Activated T-cell treated with anti-CD3 and anti-CD28 coated beads, Interleukin-2, amount 50 U/mL, for 24 hours (primary cell): Measurements from ENCODE around the gene GKN1.

Source experiments
- DNase-seq: peaks from one replicate; pipeline ENCODE4 v3.0.0-alpha.2; 2020
- H3K27ac Mint-ChIP-seq: 2 replicates; pipeline ENCODE4 v1.8.0; 2020; ENCODE audit warnings: mild to moderate bottlenecking, mixed read lengths
- H3K27me3 Mint-ChIP-seq: 2 replicates; pipeline ENCODE4 v1.8.0; 2020; ENCODE audit warnings: mixed read lengths
- H3K36me3 Mint-ChIP-seq: 2 replicates; pipeline ENCODE4 v1.8.0; 2020; ENCODE audit warnings: low read depth, mixed read lengths
- H3K4me1 Mint-ChIP-seq: 2 replicates; pipeline ENCODE4 v1.8.0; 2020; ENCODE audit warnings: low read depth, mixed read lengths
- H3K4me3 Mint-ChIP-seq: 2 replicates; pipeline ENCODE4 v1.8.0; 2020; ENCODE audit warnings: mild to moderate bottlenecking, moderate library complexity, mixed read lengths
- H3K9me3 Mint-ChIP-seq: 2 replicates; pipeline ENCODE4 v1.8.0; 2020; ENCODE audit warnings: mixed read lengths

Gene GKN1

GRCh38 chr2:68974251-68974650, at the start of gene GKN1:
Gene GKN1 (plus strand): TSS chr2:68974636. CDS start chr2:68974678, 42 bp downstream.
- peaks cover 26% of the 10 kb centered on the region for H3K27me3 Mint-ChIP-seq
- no peak within 1 kb of the TSS for H3K27ac Mint-ChIP-seq
- no peak for DNase-seq
- no peak within 1 kb of the TSS for H3K4me3 Mint-ChIP-seq
- H3K4me1 Mint-ChIP-seq: no peaks in the 10 kb centered on the region
- no peaks in the 10 kb centered on the region for H3K9me3 Mint-ChIP-seq
- H3K36me3 Mint-ChIP-seq: no peaks in the 10 kb centered on the region

GRCh38 chr2:68925295-68925896, 49.0 kb upstream of the GKN1 start:
- peaks cover 5% of the 10 kb centered on the region for H3K27me3 Mint-ChIP-seq
- no peaks in the 10 kb centered on the region for H3K9me3 Mint-ChIP-seq
- H3K4me1 Mint-ChIP-seq: peaks cover 5% of the 10 kb centered on the region
- no peak for DNase-seq
- H3K4me3 Mint-ChIP-seq: no peak overlapping the region
- no peaks in the 10 kb centered on the region for H3K36me3 Mint-ChIP-seq
- no peak overlapping the region for H3K27ac Mint-ChIP-seq

- Mint-ChIP-seq H3K4me3 (no peak overlapping the region), H3K9me3 (no peaks in the 10 kb centered on the region), H3K4me1 (peaks cover 5% of the 10 kb centered on the region), H3K36me3 (no peaks in the 10 kb centered on the region), H3K27me3 (peaks cover 8% of the 10 kb centered on the region), H3K27ac (no peak overlapping the region)
- DNase-seq: no peak
These were observed 47.6 kb upstream of the GKN1 start for GRCh38 chr2:68926796-68927195.

- Mint-ChIP-seq H3K4me1 (no peaks in the 10 kb centered on the region), H3K9me3 (no peaks in the 10 kb centered on the region), H3K4me3 (no peak overlapping the region), H3K27ac (no peak overlapping the region), H3K36me3 (no peaks in the 10 kb centered on the region), H3K27me3 (peaks cover 11% of the 10 kb centered on the region)
- DNase-seq: no peak
These were observed 43.2 kb upstream of the GKN1 start for GRCh38 chr2:68931149-68931711.

- Mint-ChIP-seq H3K27me3 (peaks cover 11% of the 10 kb centered on the region), H3K9me3 (no peaks in the 10 kb centered on the region), H3K27ac (no peak overlapping the region), H3K4me1 (no peaks in the 10 kb centered on the region), H3K4me3 (no peak overlapping the region), H3K36me3 (no peaks in the 10 kb centered on the region)
- no peak for DNase-seq
These were observed 42.6 kb upstream of the GKN1 start for GRCh38 chr2:68931799-68932198.

DNA sequence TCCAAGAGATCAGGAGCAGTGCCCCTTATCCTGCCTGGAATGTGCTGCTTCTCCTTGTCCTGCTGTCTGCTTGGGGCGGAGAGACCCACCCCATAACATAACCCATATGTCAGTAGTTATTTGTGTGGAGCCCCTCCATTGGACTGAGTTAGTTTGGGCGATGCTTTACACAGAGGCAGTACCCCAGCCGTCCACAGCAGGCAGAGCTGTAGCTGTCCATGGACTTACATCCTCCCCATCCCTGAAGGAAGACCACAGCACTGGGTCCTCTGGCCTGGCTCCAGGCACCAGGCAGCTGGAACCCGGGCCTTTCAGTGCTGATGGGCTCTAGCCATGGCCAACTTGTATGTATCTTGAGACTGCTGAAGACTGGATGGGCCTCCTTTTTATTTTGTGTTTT, 42.0 kb upstream of the GKN1 start:
- no peak overlapping the region for H3K4me3 Mint-ChIP-seq
- H3K4me1 Mint-ChIP-seq: no peaks in the 10 kb centered on the region
- no peak for DNase-seq
- H3K9me3 Mint-ChIP-seq: no peaks in the 10 kb centered on the region
- no peak overlapping the region for H3K27ac Mint-ChIP-seq
- H3K27me3 Mint-ChIP-seq: peaks cover 11% of the 10 kb centered on the region
- H3K36me3 Mint-ChIP-seq: no peaks in the 10 kb centered on the region

DNA sequence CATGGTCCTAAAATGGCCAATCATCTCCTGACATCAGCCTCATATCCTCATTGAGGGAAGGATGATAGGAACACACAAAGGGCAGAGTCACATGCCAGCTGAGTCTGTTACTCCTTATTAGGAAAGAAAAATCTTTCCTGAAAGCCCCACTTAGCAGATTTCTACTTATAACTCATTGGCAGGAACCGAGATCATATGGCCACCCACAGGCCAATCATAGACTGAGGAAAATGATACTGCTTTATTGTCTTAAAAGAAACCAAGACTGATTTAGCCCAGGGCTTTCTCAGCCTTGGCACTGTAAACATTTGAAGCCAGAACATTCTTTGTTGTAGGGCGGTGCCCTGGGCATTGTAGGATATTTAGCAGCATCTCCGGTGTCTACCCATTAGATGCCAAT, 40.4 kb upstream of the GKN1 start:
- Mint-ChIP-seq H3K36me3 (no peaks in the 10 kb centered on the region), H3K27ac (no peak overlapping the region), H3K27me3 (peaks cover 9% of the 10 kb centered on the region), H3K9me3 (no peaks in the 10 kb centered on the region), H3K4me1 (no peaks in the 10 kb centered on the region), H3K4me3 (no peak overlapping the region)
- no peak for DNase-seq

- H3K36me3 Mint-ChIP-seq: no peaks in the 10 kb centered on the region
- peaks cover 9% of the 10 kb centered on the region for H3K27me3 Mint-ChIP-seq
- H3K4me3 Mint-ChIP-seq: no peak overlapping the region
- no peak for DNase-seq
- H3K9me3 Mint-ChIP-seq: no peaks in the 10 kb centered on the region
- H3K4me1 Mint-ChIP-seq: peaks cover 2% of the 10 kb centered on the region
- H3K27ac Mint-ChIP-seq: no peak overlapping the region
These were observed 39.0 kb upstream of the GKN1 start for GRCh38 chr2:68935471-68935870.

- Mint-ChIP-seq H3K27ac (no peak overlapping the region), H3K4me1 (peaks cover 8% of the 10 kb centered on the region), H3K27me3 (peaks cover 13% of the 10 kb centered on the region), H3K36me3 (no peaks in the 10 kb centered on the region), H3K4me3 (no peak overlapping the region), H3K9me3 (no peaks in the 10 kb centered on the region)
- no peak for DNase-seq
These were observed 38.0 kb upstream of the GKN1 start for GRCh38 chr2:68936427-68936826.

GRCh38 chr2:68936889-68937288, 37.5 kb upstream of the GKN1 start:
- Mint-ChIP-seq H3K27ac (no peak overlapping the region), H3K4me3 (no peak overlapping the region), H3K27me3 (peaks cover 13% of the 10 kb centered on the region)

GRCh38 chr2:68937346-68938055, 36.9 kb upstream of the GKN1 start:
- Mint-ChIP-seq H3K36me3 (no peaks in the 10 kb centered on the region), H3K27ac (no peak overlapping the region), H3K4me1 (peaks cover 8% of the 10 kb centered on the region), H3K27me3 (peaks cover 17% of the 10 kb centered on the region), H3K4me3 (no peak overlapping the region), H3K9me3 (no peaks in the 10 kb centered on the region)
- no peak for DNase-seq

More at GRCh38 chr2:68936889-68937288, 37.5 kb upstream of the GKN1 start:
- Mint-ChIP-seq H3K36me3 (no peaks in the 10 kb centered on the region), H3K9me3 (no peaks in the 10 kb centered on the region), H3K4me1 (peaks cover 8% of the 10 kb centered on the region)
- no peak for DNase-seq

DNA sequence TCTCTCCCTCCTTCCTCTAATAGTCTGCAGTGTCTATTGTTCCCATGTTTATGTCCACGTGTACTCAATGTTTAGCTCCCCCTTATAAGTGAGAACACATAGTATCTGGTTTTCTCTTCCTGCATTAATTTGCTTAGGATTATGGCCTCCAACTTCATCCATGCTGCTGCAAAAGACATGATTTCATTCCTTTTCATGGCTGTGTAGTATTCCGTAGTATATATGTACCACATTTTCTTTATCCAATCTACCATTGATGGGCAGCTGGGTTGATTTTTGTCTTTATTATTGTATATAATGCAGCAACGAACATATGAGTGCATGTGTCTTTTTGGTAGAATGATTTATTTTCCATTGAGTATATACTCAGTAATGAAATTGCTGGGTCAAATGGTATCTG, 35.5 kb upstream of the GKN1 start:
- Mint-ChIP-seq H3K4me3 (no peak overlapping the region), H3K27me3 (peaks cover 26% of the 10 kb centered on the region), H3K9me3 (no peaks in the 10 kb centered on the region), H3K36me3 (no peaks in the 10 kb centered on the region), H3K27ac (no peak overlapping the region), H3K4me1 (peaks cover 10% of the 10 kb centered on the region)
- no peak for DNase-seq

- H3K27ac Mint-ChIP-seq: no peak overlapping the region
- no peak for DNase-seq
- H3K4me1 Mint-ChIP-seq: peaks cover 10% of the 10 kb centered on the region
- H3K36me3 Mint-ChIP-seq: no peaks in the 10 kb centered on the region
- H3K27me3 Mint-ChIP-seq: peaks cover 30% of the 10 kb centered on the region
- H3K9me3 Mint-ChIP-seq: no peaks in the 10 kb centered on the region
- no peak overlapping the region for H3K4me3 Mint-ChIP-seq
These were observed 34.5 kb upstream of the GKN1 start for GRCh38 chr2:68939962-68940361.

GRCh38 chr2:68940369-68940768, 34.1 kb upstream of the GKN1 start:
- Mint-ChIP-seq H3K4me1 (peaks cover 10% of the 10 kb centered on the region), H3K36me3 (no peaks in the 10 kb centered on the region), H3K4me3 (no peak overlapping the region), H3K9me3 (no peaks in the 10 kb centered on the region), H3K27ac (peak overlapping the region; percentile 61), H3K27me3 (peaks cover 29% of the 10 kb centered on the region)
- DNase-seq: no peak

DNA sequence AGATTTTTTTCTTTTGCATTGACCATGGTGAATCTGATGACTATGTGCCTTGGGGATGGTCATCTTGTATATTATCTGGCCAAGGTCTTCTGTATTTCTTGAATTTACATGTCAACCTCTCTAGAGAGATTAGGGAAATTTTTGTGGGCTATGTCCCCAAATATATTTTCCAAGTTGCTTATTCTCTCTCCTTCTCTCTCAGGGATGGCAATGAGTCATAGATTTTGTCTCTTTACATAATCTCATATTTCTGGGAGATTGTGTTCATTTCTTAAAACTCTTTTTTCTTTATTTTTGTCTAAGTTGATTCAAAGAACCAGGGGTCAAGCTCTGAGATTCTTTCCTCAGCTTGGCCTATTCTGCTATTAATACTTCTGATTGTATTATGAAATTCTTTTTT, 31.6 kb upstream of the GKN1 start:
- H3K27me3 Mint-ChIP-seq: peaks cover 35% of the 10 kb centered on the region

More for the DNA sequence above, 31.6 kb upstream of the GKN1 start:
- Mint-ChIP-seq H3K36me3 (no peaks in the 10 kb centered on the region), H3K4me1 (peaks cover 10% of the 10 kb centered on the region), H3K27ac (no peak overlapping the region), H3K4me3 (no peak overlapping the region), H3K9me3 (no peaks in the 10 kb centered on the region)
- DNase-seq: no peak
